IPS-NIHi7 (cell line): ENCODE data around the gene TTC3.

Experiments
- DNase-seq: peaks from one replicate; pipeline ENCODE4 v3.0.0; 2012; ENCODE audit warnings: mixed read lengths; ENCODE audit errors: extremely low spot score

TTC3 gene

GRCh38 chr21:37059181-37059580 lies 13.9 kb upstream of the TTC3 start:
- DNase-seq = no peak

GRCh38 chr21:37060296-37060695 lies 12.8 kb upstream of the TTC3 start:
- peak; percentile 73 for DNase-seq

- DNase-seq = no peak
Measured at GRCh38 chr21:37061926-37062592, 11.0 kb upstream of the TTC3 start.

- no peak for DNase-seq
Measured at GRCh38 chr21:37062593-37062935, 10.5 kb upstream of the TTC3 start.

GRCh38 chr21:37063433-37063832 lies 9.6 kb upstream of the TTC3 start:
- no peak for DNase-seq

- no peak for DNase-seq
Measured at GRCh38 chr21:37064841-37065240, 8.2 kb upstream of the TTC3 start.

GRCh38 chr21:37065561-37066177 lies 7.4 kb upstream of the TTC3 start:
- DNase-seq = no peak

- no peak for DNase-seq
Measured at GRCh38 chr21:37071561-37072273, 1.3 kb upstream of the TTC3 start.

GRCh38 chr21:37072274-37072987 lies 623 bp upstream of the TTC3 start:
- DNase-seq = peak; percentile 61

GRCh38 chr21:37073417-37074196 lies 553 bp downstream of the TTC3 start:
- no peak for DNase-seq

GRCh38 chr21:37074197-37074510 lies 1.1 kb downstream of the TTC3 start:
- no peak for DNase-seq

GRCh38 chr21:37074546-37074945 lies 1.5 kb downstream of the TTC3 start:
- no peak for DNase-seq

- no peak for DNase-seq
Measured at GRCh38 chr21:37075214-37075770, 2.2 kb downstream of the TTC3 start.

- no peak for DNase-seq
Measured at GRCh38 chr21:37076087-37076850, 3.2 kb downstream of the TTC3 start.

- DNase-seq = no peak
Measured at GRCh38 chr21:37077403-37077802, 4.3 kb downstream of the TTC3 start.

- no peak for DNase-seq
Measured at GRCh38 chr21:37079211-37079824, 6.3 kb downstream of the TTC3 start.

GRCh38 chr21:37082375-37082774 lies 9.3 kb downstream of the TTC3 start:
- DNase-seq = no peak

GRCh38 chr21:37082856-37083528 lies 9.9 kb downstream of the TTC3 start:
- DNase-seq = no peak

- DNase-seq = no peak
Measured at GRCh38 chr21:37085726-37086125, 12.7 kb downstream of the TTC3 start.

- DNase-seq = no peak
Measured at GRCh38 chr21:37087188-37087587, 14.1 kb downstream of the TTC3 start.
